Epithelial cell of proximal tubule (primary cell): ENCODE results near the gene TMEM151A. TPM values are rescaled to one million over a fixed set of nuclear protein-coding genes. Genes with fewer than 3 reads are reported as not detected.
"Not testable (repeated sequence)": the region's sequence is repeated elsewhere in the genome, so short reads cannot be mapped to it uniquely, and the experiment has no call there.

Experiments
- DNase-seq: peaks from one replicate; pipeline ENCODE4 v3.0.0-alpha.2; 2011; ENCODE audit warnings: low read depth
- H3K4me3 ChIP-seq: 2 replicates; pipeline ENCODE4 v1.5.1; 2011; ENCODE audit warnings: low read depth, mild to moderate bottlenecking, low read length
- CTCF ChIP-seq: conservative IDR thresholded peaks from 2 replicates; pipeline ENCODE4 v1.5.1; 2012; ENCODE audit warnings: low read depth, mild to moderate bottlenecking, low read length
- total RNA-seq: library from RNA; depleted of rRNA; stranded (reverse); fragments of >200 nt; gene quantifications from 2 replicates; pipeline ENCODE4 v1.2.3, GENCODE V29; 2015

The TMEM151A gene
- total RNA-seq, 1 donor from 2014 or later, result 0.58 TPM

- TF ChIP-seq CTCF, result no peak
- no peak overlapping the region for H3K4me3 ChIP-seq
- DNase-seq, result no peak
Observed at GRCh38 chr11:66272596-66272995, 19.1 kb upstream of the TMEM151A start.

GRCh38 chr11:66274219-66274618 is 17.5 kb upstream of the TMEM151A start:
- H3K4me3 ChIP-seq, result no peak overlapping the region
- DNase-seq, result no peak
- TF ChIP-seq CTCF, result no peak

GRCh38 chr11:66275396-66275795 is 16.3 kb upstream of the TMEM151A start:
- no peak for TF ChIP-seq CTCF

GRCh38 chr11:66275984-66276612 is 15.6 kb upstream of the TMEM151A start:
- DNase-seq, result no peak
- H3K4me3 ChIP-seq, result no peak overlapping the region
- TF ChIP-seq CTCF, result no peak

More at GRCh38 chr11:66275396-66275795, 16.3 kb upstream of the TMEM151A start:
- no peak overlapping the region for H3K4me3 ChIP-seq
- no peak for DNase-seq

GRCh38 chr11:66276619-66277018 is 15.1 kb upstream of the TMEM151A start:
- not testable (repeated sequence) for DNase-seq, H3K4me3 ChIP-seq

GRCh38 chr11:66277064-66277463 is 14.6 kb upstream of the TMEM151A start:
- DNase-seq, H3K4me3 ChIP-seq: not testable (repeated sequence)

- DNase-seq, result no peak
- TF ChIP-seq CTCF, result no peak
- no peak within 1 kb of the TSS for H3K4me3 ChIP-seq
Observed at GRCh38 chr11:66277471-66278362, 14.0 kb upstream of the TMEM151A start, which contains the start of gene CNIH2. TSS of gene CNIH2 (plus strand) at chr11:66278175. CDS start at chr11:66278457, 282 bp downstream.
